G401.6 (cell line): ENCODE results near the gene TRAF5.
"Not testable (repeated sequence)": the region's sequence is repeated elsewhere in the genome, so short reads cannot be mapped to it uniquely, and the experiment has no call there.

Source experiments
- FAIRE-seq: peaks from 2 replicates; lab custom pipeline; 2012; peaks lifted over from hg19 to GRCh38; lab: Jason Lieb, UNC

Gene TRAF5

DNA sequence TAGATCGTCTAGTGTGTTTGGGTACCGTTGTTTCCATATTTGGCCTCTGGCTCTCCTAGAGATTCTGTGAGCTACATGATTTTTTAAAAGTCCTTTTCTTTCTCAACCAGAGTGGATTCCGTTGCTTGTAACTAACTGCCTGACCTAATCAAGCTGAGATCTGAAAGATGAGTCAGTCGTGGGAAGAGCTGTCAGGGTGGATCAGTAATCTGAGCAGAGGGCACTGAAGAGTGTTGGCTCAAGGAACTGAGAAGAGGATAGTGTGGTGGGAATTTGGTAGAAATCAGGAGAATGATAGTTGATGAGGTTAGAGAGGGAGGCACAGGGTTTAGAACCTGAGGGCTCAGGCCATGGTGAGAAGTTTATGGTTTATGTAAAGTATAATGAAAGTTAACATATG is 52.2 kb downstream of the TRAF5 start:
- no peak for FAIRE-seq

GRCh38 chr1:211379446-211379845 is 52.8 kb downstream of the TRAF5 start:
- FAIRE-seq: no peak

DNA sequence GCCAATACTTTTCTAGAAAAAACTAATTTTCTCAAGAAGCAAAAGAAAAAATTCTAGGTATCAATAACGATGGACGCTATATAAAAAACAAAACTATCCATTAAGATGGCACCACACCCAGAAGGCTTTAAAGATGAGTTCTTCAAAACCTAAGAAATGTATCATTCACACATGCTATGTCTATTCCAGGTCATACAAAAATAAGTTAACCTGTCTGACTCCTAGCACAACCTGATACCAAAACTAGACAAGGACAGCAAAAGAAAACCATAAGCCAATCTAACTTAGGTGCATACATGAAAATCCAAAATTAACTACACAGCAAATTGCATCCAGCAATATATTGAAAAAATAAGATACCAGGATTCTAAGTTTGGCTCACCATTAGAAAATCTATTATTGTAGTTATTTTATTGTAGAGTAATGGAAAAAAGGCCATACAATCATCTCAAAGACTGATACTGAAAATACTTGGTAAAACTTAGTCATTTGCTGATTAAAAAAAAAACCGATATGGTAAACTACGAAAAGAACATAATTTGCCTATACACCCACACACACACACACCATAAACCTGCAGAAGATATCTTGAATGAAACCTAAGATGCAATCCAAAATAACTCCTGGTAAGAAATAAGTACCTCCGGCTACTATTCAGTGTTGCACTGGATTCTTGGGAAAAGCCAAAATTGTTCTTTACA is 55.0 kb downstream of the TRAF5 start:
- peak; percentile 3 for FAIRE-seq

- peak; percentile 54 for FAIRE-seq
Observed at GRCh38 chr1:211382182-211382713, 55.6 kb downstream of the TRAF5 start.

DNA sequence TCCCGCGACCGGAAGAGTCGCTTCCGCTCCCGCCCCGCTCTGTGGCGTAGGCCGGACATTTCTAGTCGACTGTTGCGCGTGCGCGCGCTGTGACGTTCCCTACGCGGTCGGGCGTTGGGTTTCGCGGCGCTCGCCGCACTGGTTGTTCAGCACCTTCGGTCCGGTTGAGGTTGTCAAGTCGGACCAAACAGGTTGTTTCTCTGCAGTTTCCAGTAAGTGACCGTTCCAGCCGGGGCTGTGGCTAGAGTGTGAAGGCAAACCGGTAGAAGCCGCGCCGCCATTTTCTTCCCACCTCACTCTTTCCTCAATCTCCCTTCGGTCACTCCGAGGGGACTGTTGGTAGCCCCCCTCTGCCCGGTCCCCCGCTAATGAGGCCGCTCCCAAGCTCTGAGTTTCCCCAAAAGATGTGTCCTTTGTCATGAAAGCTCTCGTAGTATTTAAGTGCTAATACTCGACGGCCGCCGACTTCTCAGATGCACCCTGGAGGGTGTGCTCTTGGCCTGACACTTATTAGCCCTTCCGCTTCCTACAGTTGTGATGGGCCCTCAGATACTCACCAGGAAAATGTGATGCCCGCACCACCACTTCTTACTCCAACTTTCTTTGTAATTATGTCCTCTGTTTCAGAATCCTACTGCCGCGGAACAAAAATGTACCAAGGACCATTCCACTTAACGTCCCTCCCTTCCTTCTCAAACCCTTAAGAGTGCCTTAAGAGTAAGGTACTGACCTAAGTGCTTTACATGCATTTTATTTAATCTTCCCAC is 56.3 kb downstream of the TRAF5 start:
- FAIRE-seq: peak; percentile 53

DNA sequence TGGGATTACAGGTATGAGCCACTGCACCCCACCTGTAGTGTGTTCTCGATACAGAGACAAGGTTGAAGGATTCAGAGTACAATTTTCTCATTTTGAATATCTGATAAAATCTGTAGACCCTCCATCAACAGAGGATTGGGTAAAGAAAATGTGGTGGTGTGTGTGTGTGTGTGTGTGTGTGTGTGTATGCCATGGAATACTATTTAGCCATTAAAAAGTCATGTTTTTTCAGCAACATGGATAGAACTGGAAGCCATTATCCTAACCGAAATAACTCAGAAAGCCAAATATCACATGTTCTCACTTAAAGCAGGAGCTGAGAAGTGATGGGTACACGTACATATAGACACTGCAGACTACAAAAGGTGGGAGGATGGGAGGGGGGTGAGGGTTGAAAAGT is 57.9 kb downstream of the TRAF5 start:
- FAIRE-seq: no peak

- no peak for FAIRE-seq
Observed at GRCh38 chr1:211386921-211387320, 60.3 kb downstream of the TRAF5 start.

DNA sequence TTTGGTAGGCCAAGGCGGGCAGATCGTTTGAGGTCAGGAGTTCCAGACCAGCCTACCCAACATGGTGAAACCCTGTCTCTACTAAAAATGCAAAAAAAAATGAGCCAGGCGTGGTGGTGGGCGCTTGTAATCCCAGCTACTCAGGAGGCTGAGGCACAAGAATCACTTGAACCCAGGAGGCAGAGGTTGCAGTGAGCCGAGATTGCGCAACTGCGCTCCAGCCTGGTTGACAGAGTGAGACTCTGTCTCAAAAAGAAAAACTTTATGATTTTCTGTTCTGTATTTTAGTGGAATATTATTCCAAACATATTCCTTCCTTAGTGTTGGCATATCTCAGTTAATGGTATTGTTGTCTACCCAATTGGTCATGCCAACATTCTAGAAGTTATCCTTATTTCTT is 64.2 kb downstream of the TRAF5 start:
- FAIRE-seq: not testable (repeated sequence)

DNA sequence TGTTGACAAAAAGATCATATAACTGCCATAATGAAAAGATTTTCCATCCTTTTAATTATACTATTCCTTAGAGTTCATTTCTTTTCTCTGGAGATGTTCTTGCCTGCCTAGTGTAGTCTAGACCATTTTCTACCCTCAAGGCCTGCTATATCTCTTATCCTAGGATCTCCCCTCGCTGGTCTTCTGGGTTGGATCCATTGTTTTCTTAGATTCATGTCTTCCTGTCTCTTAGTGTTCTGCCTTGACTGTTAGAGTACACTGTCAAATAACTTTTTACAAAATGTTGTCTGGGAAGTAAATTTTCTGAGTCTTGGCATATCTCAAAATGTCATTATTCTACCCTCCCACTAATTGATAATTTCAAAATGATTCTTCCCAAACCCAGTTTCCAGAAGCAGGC is 66.6 kb downstream of the TRAF5 start:
- FAIRE-seq: no peak

DNA sequence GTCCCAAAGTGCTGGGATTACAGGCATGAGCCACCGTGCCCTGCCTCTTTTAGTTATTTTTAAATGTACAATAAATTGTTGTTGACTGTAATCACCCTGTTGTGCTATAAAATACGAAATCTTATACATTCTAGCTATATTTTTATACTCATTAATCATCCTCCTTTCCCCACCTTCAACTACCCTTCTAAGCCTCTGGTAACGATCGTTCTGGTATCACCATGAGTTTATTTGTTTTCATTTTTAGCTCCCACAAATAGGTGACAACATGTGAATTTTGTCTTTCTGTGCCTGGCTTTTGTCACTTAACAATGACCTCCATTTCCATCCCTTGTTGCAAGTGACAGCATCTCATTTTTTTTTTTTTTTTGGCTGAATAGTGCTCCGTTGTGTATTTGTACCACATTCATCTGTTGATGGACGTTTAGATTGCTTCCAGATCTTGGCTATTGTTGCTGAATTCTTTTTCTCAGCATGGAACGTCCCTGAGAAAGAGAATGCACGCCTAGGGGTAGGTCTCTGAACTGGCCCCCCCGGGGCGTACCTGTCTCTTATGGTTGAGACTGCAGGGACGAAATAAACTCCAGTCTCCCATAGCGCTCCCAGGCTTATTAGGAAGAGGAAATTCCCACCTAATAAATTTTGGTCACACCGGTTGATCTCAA is 71.8 kb downstream of the TRAF5 start:
- not testable (repeated sequence) for FAIRE-seq

GRCh38 chr1:211399851-211400393 is 73.3 kb downstream of the TRAF5 start:
- not testable (repeated sequence) for FAIRE-seq

DNA sequence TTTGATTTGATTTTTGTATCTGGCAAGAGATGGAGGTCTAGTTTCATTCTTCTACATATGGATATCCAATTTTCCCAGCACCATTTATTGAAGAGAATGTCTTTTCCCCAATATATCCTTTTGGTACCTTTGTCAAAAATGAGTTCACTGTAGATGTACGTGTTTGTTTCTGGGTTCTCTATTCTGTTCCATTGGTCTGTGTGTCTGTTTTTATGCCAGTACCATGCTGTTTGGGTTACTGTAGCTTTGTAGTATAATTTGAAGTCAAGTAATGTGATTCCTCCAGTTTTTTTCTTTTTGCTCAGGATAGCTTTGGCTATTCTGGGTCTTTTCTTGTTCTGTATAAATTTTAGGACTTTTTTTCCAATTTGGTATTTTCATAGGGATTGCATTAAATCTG is 75.1 kb downstream of the TRAF5 start:
- not testable (repeated sequence) for FAIRE-seq

GRCh38 chr1:211406086-211406485 is 79.5 kb downstream of the TRAF5 start:
- not testable (repeated sequence) for FAIRE-seq

- FAIRE-seq: not testable (repeated sequence)
Observed at GRCh38 chr1:211407749-211408148, 81.1 kb downstream of the TRAF5 start.

- no peak for FAIRE-seq
Observed at GRCh38 chr1:211411639-211412038, 85.0 kb downstream of the TRAF5 start.

DNA sequence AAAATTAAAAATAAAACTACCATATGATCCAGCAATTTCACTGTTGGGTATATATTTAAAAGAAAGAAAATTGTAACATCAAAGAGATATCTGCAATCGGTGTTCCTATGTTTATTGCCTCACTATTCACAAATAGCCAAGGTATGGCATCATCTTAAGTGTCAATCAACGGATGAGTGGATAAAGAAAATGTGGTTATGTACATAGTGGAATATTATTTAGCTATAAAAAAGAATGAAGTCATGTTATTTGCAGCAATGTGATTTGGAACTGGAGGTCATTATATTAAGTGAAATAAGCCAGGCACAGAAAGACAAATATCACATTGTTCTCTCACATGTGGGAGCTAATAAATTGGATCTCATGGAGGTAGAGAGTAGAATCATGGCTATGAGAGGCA is 89.1 kb downstream of the TRAF5 start:
- no peak for FAIRE-seq

DNA sequence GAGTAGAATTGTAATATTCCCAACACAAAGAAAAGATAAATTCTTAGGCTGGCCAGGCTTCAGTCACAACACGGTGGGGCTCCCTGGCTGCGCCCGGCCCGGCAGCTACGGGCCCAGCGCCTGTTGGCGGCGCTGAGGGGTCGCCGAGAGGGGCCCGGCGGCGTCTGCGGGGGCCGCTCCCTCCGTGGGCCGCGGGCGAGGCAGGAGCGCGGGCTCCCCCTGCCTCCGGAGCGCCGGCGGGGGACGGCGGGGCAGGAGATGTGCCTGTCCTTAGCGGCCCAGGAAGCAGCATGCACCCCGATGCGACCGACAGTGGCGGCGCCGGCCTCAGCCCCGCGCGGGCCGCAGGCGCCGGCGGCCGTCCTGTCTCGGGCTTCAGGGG is 89.6 kb downstream of the TRAF5 start:
- not testable (repeated sequence) for FAIRE-seq

DNA sequence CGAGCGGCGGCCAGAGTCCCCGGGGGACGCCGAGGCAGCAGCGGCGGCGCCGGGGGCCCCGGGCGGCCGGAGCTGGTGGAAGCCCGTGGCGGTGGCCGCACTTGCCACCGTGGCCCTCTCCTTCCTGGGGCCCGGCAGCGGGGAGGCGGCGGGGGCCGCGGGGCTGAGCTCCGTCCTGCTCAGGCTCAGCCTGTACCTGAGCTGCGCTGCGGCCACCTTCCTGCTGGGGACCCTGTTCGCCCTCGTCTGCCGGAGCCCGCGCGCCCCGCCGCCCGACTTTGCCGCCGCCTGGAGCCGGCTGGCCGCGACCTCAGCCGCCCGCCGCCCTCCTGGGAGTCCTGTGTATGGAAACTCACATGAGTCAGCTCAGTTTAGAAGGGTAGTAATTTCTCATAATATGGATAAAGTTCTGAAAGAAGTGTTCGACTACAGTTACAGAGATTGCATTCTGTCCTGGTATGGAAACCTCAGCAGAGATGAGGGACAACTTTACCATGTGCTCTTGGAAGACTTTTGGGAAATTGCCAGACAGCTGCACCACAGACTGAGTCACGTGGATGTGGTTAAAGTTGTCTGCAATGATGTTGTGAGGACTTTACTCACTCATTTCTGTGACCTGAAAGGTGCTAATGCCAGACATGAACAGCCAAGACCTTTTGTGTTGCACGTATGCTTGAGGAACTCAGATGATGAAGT is 90.1 kb downstream of the TRAF5 start:
- not testable (repeated sequence) for FAIRE-seq

GRCh38 chr1:211420389-211420788 is 93.8 kb downstream of the TRAF5 start:
- FAIRE-seq: no peak

DNA sequence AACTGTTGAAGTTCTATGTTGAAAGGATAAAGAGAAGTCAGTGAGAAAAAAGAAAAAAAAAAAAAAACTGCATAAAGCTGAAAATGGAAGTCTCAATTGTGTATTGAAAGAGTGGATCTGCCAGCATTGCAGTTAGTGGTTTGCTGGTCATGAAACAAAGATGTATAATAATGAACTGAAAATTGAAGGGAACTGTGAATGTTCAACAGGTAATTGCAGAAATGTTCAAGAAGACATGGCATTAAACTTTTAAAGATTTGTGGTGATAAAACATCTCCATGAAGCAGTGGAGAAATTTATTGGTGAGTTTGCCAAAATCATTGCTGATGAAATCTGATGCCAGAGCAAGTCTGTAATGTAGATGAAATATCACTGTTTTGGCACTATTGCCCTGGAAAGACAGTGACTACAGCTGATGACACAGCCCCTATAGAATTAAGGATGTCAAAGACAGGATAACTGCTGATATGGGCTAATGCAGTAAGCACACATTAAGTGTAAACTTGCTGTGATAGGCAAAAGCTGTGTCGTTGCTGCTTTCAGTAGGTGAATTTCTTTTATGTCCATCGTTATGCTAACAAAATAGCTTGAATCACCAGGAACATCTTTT is 94.3 kb downstream of the TRAF5 start:
- no peak for FAIRE-seq

- FAIRE-seq: no peak
Observed at GRCh38 chr1:211424018-211424417, 97.4 kb downstream of the TRAF5 start.
